Measurements from ENCODE around the gene ANKRD44.

The ANKRD44 gene

DNA sequence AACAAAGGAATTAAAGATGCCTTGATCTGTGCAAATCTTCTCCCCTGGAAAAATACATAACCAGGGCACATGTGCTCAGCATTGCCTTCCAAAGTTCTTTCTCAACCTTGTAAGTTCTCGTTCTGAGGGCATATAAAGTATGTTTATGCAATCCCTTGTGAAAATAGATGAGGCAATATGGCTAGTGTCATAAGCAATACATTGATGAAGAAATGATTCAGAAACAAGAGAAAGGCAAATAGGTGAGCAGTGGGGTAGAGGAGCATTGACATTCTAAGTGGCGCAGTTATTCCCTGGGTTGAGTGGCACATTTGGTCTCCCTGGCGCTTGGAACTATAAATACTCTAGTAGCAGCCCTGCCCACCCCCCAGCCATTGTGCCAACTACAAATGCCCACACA lies 326.6 kb downstream of the ANKRD44 start:
- no peak for DNase-seq (ENCODE audit: low read depth)

DNA sequence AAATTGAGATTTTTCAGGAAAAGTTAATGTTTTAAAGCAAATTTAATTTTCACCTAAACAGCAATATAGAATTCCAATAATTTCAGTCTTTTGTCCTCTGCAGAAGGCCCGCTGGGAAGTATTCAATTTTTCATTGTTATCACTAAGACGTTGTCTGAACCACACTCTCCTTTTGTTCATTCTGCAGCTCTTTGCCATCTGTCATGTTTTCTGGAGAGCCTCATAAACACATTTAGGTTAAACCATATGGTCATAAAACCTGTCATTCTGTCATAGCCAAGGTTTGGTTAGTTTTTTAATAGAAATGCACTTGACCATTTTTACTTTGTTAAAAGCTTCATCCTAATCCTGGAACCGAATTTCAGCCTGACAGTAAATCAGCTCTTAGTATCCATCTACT lies 330.1 kb downstream of the ANKRD44 start:
- DNase-seq (ENCODE audit: low read depth) = no peak

DNA sequence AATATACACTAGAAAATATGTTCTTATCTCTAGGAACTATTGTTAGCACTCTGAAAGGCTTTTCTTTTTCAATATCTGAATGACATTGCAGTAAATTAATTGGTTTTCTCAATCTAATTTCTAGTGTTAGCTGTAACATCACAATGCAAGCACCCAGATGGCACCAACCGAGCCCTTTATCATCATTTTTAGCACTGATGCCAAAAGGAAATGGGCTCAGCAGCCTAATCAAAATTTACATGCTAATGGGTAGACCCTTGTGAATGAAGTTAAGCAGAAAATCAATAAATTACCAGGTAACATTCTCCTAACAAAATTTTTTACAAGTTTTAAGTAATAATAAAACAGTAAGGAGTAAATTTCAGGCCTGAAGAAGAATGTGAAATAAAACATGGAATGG lies 330.6 kb downstream of the ANKRD44 start:
- DNase-seq (ENCODE audit: low read depth) = no peak

DNA sequence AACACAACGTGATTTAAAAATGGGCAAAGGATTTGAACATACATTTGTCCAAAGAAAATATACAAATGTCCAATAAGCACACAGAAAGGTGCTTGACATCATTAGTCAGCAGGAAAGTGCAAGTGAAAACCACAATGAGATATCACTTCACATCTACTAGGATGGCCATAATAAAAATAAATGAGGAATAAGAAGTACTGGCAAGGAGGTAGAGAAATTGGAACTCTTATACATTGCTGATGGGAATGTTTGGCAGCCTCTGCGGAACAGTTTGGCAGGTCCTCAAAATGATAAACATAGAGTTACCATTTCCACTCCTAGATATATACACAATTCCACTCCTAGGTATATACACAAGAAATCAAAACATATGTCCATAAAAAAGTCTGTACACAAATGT lies 333.1 kb downstream of the ANKRD44 start:
- DNase-seq (ENCODE audit: low read depth) = no peak

DNA sequence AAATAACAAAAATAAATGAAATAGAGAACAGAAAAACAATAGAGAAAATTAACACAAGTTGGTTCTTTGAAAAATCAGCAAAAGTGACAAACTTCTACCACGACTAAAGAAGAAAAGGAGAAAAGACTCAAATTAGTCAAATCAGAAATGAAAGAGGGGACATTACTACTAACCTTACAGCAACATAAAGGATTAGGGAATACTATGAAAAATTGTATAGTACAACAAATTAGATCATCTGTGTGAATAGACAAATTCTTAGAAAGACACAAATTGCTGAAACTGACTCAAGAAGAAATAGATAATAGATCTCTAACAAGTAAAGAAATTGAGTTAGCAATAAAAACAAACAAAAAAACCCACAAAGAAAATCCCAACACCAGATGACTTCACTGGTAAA lies 335.6 kb downstream of the ANKRD44 start:
- DNase-seq (ENCODE audit: low read depth) = no peak

DNA sequence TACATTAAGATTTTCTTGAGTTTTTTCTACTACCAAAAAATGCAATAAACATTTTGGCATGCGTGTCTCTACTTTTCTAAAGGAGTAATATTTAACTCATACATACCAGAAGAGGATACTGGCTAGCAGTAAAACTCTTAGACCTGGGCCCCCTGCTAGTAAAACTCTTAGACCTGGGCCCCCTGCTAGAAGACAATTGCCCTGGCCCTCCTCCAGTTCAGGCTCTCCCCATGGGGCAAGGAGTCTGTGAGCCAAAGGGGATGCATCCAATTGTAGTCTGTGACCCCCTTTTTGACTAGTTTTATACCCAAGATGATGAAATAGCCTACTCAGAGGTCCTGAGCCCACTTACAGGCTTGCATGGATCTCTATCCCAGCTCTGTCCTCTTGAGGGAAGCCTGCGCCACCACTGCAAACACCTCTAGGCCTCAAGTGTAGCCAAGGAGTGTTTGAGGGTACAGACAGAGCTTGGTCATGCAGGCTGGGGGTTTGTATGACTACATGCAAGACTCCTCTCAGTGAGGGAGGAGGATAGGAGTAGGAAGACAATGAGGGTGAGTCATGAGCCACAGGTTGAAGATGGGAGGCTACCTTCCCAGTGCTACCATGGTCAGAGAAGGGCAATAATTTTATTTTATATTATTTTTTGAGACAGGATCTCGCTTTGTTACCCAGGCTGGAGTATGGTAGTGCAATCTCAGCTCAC lies 338.9 kb downstream of the ANKRD44 start:
- no peak for DNase-seq (ENCODE audit: low read depth)

DNA sequence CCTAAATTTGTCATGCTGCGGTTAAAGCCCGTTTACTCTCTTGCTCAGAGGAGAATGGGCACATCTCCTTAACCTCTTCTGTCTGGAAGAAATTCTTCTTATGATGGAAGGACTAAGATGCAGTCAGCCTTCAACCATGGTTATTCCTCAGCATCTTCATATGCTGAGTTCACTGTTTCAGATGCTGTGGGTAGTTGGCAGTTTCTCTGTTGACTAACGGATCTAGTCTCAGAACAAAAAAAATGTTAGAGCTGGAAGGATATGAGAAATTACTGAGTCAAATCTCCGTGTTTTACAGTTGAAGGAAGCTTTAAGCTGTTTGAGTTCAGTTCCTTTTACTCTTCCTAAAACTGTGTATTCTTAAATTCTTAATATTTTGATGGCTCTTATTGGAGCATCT lies 340.5 kb downstream of the ANKRD44 start:
- DNase-seq (ENCODE audit: low read depth) = no peak

DNA sequence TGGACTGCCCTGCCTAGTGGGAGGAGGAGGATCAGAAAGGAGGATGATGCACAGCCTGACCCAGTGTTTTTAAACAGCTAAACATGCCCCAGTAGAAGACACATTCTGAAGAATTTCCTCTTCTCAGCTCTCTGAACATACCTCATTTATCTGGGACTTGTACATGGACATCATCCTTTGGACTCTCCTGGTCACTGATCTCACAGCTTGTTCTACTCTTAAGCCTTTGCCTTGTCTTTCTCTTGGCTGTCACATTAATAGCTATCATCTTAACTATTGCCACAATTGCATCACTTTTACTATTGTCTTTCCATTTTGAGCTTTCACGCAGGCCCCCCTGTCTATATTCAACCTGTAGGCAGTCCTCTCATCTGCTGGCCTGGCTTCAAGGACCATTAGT lies 342.1 kb downstream of the ANKRD44 start:
- no peak for DNase-seq (ENCODE audit: low read depth)

DNA sequence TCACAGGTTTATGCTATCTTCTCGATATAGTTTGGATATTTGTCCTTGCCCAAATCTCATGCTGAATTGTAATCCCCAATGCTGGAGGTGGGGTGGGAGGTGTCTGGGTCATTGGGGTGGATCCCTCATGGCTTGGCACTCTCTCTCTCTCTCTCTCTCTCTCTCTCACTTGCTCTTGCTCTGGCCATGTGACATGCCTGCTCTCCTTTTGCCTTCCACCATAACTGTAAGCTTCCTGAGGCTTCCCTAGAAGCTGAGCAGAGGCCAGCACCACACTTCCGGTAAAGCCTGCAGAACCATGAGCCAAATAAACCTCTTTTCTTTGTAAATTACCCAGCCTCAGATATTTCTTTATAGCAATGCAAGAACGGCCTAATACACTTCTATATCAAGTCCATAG lies 342.8 kb downstream of the ANKRD44 start:
- no peak for DNase-seq (ENCODE audit: low read depth)

DNA sequence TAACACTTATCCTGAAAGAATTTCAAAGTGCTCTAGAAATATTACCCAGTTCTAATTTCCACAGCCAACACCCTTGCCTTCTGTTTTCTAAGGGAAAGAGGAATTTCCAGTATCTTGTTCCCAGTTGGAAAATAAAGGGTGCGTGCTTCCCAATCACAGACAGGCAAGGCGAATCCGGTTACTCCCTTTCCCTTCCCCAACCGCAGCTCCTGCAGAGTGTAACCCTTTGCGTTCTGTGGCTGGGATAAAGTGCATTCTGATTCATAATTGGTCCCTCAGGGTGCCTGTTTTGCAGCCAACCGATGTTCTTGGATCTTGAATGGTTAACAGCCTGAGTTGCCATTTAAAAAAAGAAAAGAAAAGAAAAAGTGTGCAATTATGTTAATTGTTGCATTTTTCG lies 343.5 kb downstream of the ANKRD44 start:
- no peak for DNase-seq (ENCODE audit: low read depth)

DNA sequence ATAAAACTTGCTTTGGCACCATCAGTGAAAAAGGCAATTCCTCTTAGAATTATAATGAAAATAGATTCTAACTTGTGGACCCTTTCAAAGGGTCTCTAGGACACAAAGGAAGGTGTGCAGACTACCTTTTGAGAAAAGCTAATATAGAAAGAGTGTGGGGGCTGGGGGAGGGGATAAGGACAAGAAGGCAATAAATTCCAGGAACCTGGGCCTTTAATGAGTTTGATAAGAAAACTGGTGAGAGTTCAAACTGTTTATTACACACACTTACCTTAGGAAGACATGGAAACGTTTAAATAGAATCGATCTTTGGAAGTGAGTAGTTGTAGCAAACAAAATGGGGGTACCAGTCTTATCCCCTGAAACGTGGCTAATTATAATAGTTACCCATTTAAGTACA lies 344.5 kb downstream of the ANKRD44 start:
- no peak for DNase-seq (ENCODE audit: low read depth)

DNA sequence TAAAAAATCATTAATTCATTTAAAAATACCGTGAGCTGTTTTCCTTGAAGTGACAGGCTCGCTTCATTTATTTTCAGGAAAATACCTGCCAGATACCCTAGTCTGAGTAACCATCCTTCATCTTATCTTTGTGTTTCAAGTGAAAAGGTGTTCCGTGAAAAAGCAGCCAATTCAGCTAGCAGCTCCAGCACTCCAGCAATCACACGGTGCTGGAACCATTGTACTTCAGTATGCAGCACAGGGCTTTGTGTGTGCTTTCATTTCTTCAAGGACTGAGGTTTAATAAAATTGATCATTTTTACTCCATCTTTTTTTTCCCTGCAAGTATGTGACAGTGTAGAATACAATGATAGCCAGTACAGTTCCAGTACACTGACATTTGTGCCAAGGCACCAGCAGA lies 344.9 kb downstream of the ANKRD44 start:
- DNase-seq (ENCODE audit: low read depth) = no peak

DNA sequence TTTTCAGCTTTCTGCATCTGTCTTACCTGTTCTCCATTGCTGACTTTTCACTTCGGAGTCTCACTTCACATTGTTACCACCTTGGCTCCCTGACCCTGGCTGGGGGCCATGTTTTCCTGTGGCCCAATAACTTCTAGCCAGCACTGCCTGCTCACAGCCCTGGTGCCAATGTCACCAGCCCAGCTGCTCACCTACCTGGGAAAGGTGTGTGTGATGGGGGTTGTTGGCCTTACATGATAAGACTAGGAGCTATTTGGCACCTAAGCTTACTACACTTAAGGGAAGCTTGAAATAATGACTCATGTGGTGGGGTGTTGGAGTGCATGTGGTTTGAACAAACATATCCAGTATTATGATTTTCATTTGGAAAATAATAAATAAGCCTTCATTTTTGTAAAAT lies 346.6 kb downstream of the ANKRD44 start:
- DNase-seq (ENCODE audit: low read depth) = no peak

DNA sequence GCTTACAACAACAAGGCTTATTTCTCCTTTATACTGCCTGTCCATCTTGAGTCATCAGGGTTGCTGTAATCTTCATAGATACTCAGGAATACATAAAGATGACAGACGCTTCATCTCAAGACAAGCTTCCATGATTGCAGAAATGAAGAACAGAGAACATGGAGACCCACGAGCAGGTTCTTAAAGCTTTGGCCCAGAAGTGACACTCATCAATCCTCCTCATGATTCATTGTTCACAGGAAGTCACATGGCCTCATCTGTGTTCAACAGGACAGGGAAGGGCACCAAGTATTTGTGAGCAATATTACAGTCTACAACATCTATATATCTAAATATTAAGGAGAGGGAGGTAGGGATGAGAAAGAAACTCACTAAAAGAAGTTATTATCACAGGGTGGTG lies 347.5 kb downstream of the ANKRD44 start:
- no peak for DNase-seq (ENCODE audit: low read depth)

DNA sequence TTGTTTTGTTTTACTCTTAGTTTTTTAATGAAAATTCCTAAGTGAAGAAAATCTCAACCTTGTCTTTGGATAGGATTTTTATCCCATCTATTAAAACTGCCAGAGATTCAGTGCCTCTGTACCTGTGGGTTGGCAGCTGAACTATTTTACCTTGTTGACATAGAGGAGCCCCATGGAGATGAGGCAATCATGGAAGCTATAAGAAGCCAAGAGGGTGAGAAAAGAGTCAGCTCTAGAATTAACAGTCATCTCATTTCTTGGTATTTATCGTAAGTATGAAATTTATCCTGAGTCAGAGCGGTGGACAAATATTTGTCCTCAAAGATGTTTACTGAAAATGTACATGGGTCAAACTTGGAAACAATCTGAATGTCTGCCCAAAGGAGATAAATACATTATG lies 348.3 kb downstream of the ANKRD44 start:
- DNase-seq (ENCODE audit: low read depth) = no peak

DNA sequence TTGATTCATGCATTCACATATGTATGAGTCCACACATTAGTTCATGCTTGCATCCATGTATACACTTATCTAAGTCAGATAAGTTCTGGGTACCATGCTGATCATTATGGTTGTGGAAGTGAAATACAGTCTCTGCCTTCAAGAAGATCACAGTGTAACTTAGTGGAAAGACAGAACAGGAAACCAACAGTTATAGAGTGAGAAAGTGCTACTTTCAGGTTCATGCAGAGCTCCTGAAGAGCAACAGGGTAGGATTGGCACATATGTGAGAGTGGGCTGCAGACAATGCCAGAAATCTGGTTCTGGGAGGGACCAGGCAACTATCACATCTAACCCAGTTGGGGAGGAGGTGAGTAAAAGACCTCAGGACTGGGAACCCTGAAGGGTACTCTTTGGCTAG lies 348.7 kb downstream of the ANKRD44 start:
- DNase-seq (ENCODE audit: low read depth) = no peak

DNA sequence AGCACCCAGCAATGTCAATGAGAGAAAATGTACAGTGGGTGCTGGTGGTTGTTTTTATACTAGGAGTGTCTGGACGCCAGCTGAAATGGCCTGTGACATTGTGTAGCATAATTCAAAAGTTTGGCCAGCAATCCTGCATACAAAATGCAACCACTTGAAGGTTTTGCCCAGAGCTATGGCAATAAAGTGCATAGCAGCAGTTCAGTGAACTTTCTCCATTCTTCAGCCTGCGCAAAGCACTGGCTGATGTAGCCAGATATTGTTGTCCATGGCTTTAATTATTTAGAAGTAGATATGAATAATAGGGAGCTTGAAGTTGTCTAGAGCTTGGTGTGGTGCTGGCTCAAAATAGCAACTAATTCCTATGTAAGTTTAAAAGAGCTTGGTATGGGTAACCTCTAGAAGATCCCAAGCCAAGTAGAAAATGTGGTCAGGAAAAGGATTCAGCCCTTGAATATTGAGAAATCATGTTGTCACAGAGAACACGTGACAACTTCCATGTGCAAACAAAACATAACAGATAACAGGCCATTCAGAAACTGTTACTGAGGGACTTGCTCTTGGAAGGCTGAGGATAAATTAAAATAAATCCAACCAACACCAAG lies 350.7 kb downstream of the ANKRD44 start:
- no peak for DNase-seq (ENCODE audit: low read depth)

DNA sequence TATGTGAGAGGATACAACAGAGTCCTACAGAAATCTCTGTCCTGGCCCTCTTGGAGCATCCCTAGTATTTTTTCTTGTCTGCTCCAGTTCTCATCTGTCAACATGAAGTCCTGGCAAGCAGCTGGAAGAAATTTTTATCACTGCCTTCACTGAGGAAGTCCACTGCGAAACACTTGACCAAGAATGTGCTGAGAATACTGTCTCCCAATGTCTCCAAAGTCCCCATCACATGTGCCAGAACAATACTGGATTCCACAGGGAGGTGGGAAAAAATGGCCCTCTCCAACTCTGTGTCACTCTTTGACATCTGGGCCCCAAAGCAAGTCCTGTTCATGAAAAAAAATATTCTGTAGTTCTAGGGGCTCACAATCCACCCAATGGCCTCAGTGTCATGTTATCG lies 351.3 kb downstream of the ANKRD44 start:
- DNase-seq (ENCODE audit: low read depth) = no peak

DNA sequence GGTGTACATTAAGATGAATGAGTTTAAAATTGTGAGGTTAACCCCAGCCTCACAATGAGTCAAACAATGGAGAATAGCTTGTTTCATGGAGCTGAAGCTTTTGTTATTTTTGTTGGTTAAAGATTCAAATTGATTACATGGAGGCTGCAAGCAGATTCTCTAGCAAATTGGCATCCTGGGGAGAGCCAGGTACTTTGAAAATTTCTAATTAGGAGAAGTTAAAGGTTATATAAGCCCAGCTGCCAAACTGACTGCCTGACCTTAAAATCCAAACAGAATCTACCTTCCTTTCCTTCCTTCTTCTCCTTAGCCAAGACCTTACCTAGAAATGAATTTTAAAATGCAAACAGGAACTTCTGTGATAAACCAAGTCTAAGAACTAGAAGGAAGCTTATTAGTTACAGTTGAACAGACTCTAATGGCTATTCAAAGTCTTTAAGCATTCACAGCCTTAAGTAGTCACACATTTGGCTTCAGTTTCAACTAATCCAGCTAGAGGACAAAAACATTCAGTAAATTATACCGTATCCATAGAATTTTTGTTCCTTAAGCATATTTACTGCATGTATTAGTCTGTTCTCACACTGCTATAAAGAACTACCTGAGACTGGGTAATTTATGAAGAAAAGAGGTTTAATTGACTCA lies 352.6 kb downstream of the ANKRD44 start:
- DNase-seq (ENCODE audit: low read depth) = no peak

DNA sequence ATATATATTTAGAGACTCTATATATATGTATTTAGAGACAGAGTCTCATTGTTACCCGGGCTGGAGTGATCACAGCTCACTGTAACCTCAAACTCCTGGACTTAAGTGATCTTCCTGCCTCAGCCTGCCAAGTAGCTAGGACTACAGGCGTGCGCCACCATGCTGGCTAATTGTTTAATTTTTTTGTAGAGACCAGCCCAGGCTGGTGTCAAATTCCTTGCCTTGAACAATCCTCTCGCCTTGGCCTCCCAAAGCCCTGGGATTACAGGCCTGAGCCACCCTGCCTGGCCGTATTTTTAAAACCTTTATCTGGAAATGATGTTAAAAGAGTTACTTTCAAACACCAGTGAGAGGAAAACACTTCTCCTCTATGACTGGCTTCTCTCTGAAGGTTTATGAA lies 353.1 kb downstream of the ANKRD44 start:
- DNase-seq (ENCODE audit: low read depth) = no peak

DNA sequence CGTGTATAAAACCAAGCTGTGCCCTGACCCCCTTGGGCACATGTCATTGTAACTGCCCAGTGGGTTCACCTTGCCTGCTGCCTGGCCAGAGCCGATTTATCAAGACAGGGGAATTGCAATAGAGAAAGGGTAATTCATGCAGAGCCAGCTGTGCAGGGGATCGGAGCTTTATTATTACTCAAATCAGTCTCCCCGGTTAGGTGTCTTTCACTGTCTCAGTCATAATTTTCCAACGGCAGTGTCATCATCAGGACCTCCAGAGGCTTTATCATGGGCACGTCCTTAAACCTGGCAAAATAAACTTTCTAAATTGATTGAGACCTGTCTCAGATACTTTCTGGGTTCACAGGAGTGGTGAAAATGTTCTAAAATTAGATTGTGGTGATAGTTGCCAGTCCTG lies 354.5 kb downstream of the ANKRD44 start:
- DNase-seq (ENCODE audit: low read depth) = no peak

DNA sequence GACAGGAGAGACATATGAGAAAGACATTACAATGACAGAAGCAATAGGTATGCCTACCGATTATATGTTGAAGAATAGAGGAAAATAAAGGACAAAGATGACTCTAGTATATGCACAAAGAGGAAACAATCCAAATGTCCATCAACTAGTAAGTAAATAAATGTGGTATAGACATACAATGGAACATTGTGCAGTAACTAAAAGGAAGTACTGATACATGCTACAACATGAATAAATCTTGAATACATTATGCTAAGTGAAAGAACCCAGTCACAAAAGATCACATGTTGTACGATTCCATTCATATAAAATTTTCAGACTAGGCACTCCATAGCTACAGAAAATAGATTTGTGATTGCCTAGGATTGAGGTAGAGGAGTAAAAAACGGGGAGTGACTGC lies 355.5 kb downstream of the ANKRD44 start:
- no peak for DNase-seq (ENCODE audit: low read depth)

DNA sequence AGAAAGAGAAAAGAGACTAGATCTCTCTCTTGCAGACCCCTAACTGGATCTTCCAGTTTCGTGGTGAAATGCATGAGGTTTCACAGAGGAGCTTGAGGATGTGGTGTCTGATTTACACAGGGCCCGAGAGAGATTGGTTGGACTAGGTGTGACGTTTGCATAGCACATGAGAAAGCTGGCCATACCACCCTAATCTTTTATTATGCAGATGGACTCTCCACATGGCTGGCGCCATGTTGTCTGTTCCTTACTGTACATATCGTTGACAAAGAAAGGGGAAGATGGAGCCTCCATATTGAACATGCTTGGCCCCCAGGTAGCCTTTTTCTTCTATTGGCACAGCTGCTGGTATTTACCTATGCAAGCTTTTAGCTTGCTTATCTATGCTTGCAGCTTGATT lies 356.6 kb downstream of the ANKRD44 start:
- DNase-seq (ENCODE audit: low read depth) = no peak

DNA sequence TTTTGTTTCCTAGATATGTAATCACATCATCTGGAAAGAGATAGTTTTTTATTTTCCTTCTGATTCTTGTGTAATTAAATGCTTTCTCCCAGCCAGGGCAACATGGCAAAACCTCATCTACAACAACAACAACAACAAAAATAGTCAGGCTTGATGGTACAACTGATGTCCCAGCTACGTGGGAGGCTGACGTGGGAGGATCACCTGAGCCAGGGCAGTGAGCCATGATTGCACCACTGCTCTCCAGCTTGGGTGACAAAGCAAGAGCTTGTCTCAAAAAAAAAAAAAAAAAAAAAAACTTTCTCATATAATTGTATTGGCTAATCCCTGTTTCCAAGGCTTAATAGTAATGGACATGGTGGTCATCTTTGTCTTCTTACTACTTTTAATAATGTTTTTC lies 357.6 kb downstream of the ANKRD44 start:
- no peak for DNase-seq (ENCODE audit: low read depth)

All from activated T-helper 1 cell treated with Interleukin-2 at 50 U/mL for 16 hours (primary cell).